Right kidney (tissue), 9 donors: ENCODE data around the gene POP7.
"Not testable (repeated sequence)": the region's sequence is repeated elsewhere in the genome, so short reads cannot be mapped to it uniquely, and the experiment has no call there.

Source experiments
- DNase-seq: peaks from one replicate; pipeline ENCODE4 v3.0.0-alpha.2; 2016
- long read RNA-seq, 8 donors: transcript quantifications; one replicate each; lab custom pipeline, GENCODE V29; 2026

The POP7 gene
- long read RNA-seq, donor 1, transcript POP7-201 (2 exons, 927 nt): major isoform, 30 of 31 reads
- long read RNA-seq, donor 1, partial matches to known transcripts: 0 of 31 reads
- long read RNA-seq, donor 1, other reads (novel, unspliced or antisense): 0 of 31 reads
- long read RNA-seq, donor 2, transcript POP7-201 (2 exons, 927 nt): major isoform, 23 of 29 reads
- long read RNA-seq, donor 2, partial matches to known transcripts: 6 of 29 reads
- long read RNA-seq, donor 2, other reads (novel, unspliced or antisense): 0 of 29 reads
- long read RNA-seq, donor 3, transcript POP7-201 (2 exons, 927 nt): major isoform, 14 of 14 reads
- long read RNA-seq, donor 3, partial matches to known transcripts: 0 of 14 reads
- long read RNA-seq, donor 3, other reads (novel, unspliced or antisense): 0 of 14 reads
- long read RNA-seq, donor 4, transcript POP7-201 (2 exons, 927 nt): major isoform, 20 of 28 reads
- long read RNA-seq, donor 4, partial matches to known transcripts: 8 of 28 reads
- long read RNA-seq, donor 4, other reads (novel, unspliced or antisense): 0 of 28 reads
- long read RNA-seq, donor 5, transcript POP7-201 (2 exons, 927 nt): major isoform, 28 of 35 reads
- long read RNA-seq, donor 5, partial matches to known transcripts: 7 of 35 reads
- long read RNA-seq, donor 5, other reads (novel, unspliced or antisense): 0 of 35 reads
- long read RNA-seq, donor 6, transcript POP7-201 (2 exons, 927 nt): major isoform, 27 of 27 reads
- long read RNA-seq, donor 6, partial matches to known transcripts: 0 of 27 reads
- long read RNA-seq, donor 6, other reads (novel, unspliced or antisense): 0 of 27 reads
- long read RNA-seq, donor 7, transcript POP7-201 (2 exons, 927 nt): major isoform, 35 of 50 reads
- long read RNA-seq, donor 7, partial matches to known transcripts: 15 of 50 reads
- long read RNA-seq, donor 7, other reads (novel, unspliced or antisense): 0 of 50 reads
- long read RNA-seq, donor 8, transcript POP7-201 (2 exons, 927 nt): major isoform, 19 of 30 reads
- long read RNA-seq, donor 8, partial matches to known transcripts: 11 of 30 reads
- long read RNA-seq, donor 8, other reads (novel, unspliced or antisense): 0 of 30 reads

DNA sequence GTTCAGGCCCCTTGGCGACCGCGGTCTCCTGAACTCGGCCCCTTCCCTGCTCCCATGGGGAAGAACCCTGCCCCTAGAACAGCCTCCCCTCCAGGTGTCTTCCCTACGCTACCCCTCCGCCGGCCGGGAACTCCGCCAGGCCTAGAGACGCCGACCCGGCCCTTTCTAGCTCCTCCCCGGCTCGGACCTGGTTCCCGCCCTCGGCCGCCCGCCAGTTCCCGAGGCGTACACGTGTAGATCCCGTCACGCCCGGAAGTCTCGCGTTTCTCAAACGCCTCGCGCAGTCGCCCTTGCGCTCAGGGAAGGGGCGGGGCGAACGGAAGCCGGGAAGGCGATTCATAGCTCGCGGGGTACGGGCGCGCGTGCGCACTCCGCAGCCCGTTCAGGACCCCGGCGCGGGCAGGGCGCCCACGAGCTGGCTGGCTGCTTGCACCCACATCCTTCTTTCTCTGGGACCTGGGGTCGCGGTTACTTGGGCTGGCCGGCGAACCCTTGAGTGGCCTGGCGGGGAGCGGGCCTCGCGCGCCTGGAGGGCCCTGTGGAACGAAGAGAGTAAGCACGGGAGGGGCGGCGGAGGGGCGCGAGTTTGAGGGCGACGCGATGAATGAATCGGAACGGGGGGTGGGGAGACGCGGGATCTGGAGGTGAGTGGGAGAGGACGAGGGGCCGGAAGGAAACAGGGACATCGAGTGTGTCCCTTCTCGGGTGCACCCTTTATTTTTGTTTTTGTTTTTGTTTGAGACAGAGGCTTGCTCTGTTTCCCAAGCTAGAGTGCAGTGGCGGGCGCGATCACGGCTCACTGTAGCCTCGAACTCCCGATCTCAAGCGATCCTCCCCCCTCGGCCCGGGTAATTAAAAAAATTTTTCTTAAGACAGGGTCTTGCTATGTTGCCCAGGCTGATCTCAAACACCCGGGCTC is at the start of gene POP7:
POP7 (plus strand) TSS at position 369 of the 919 bp plus-strand sequence. CDS start 710 bp downstream, outside the sequence.
- DNase-seq: peak; percentile 97

DNA sequence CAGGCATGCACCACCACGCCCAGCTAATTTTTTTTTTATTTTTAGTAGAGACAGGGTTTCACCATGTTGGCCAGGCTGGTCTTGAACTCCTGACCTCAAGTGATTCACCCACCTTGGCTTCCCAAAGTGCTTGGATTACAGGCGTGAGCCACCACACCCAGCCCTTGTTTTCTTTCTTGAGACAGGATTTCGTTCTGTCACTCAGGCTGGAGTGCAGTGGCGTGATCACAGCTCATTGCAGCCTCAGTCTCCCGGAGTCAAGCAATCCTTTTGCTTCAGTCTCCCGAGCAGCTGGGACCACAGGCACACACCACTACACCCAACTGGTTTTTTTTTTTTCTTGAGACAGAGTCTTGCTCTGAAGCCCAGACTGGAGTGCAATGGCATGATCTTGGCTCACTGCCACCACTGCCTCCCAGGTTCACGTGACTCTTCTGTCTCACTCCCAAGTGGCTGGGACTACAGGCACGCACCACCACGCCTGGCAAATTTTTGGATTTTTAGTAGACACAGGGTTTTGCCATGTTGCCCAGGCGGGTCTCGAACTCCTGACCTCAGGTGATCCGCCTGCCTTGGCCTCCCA is 43.6 kb upstream of the POP7 start:
- DNase-seq: not testable (repeated sequence)

DNA sequence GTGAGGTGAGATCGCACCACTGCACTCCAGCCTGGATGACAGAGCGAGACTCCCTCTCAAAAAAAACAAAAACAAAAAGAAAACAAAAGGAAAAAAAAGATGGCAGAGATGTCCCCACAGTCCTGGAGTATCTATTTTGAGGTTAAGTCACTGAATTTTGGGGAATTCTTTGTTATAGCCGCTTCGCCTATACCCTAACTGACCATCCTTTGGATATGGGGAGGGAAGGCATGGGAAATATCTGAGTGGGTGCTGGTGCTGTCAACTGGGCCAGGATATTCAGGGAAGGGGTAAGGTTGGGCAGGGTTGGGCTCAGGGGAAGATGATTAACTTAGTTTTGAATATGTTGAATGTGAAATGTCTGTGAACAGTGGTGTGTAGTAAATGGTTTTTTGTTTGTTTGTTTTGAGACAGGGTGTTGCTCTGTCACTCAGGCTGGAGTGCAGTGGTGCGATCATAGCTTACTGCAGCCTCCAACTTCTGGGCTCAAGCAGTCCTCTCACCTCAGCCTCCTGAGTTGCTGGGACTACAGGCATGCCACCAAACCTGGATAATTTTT is 40.7 kb upstream of the POP7 start:
- no peak for DNase-seq

DNA sequence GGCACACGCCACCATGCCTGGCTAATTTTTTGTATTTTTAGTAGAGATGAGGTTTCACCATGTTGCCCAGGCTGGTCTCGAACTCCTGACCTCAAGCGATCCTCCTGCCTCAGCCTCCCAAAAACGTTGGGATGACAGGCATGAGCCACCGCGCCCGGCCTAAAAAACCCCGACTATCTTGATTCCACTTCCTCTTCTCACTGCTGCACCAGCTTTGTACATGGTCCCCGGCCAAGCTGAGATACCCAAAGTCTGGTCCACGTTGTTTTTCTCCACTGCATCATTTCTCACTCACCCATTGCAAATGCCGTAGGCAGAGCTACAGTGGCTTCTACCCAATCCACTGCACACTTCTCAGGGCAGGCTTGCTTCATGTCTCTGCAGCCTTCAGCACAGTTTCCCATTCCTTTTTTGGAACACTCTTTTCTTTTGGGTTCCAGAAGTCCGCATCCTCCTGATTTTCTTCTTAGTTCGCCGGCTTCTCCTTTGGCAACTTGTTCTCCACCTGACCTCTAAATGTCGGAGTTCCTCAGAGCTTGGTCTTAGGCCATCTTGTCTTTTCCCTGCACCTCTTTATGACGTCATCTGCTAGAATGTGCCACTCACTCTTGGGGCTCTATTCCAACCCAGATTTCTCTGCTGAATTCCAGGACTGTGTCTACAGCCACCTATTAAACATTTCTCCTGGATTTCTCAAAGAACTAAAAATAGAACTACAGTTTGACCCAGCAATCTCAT is 38.4 kb upstream of the POP7 start:
- no peak for DNase-seq

DNA sequence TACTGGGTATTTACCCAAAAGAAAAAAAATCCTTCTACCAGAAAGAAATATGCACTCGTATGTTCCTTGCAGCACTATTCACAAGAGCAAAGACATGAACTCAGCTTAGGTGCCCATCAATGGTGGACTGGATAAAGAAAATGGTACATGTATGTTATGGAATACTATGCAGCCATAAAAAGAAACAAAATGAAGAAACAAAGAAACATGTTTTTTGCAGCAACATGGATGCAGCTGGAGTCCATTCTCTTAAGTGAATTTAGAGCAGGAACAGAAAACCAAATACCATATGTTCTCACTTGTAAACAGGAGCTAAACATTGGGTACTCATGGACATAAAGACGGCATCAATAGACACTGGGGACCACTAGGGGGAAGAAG is 37.9 kb upstream of the POP7 start:
- no peak for DNase-seq

DNA sequence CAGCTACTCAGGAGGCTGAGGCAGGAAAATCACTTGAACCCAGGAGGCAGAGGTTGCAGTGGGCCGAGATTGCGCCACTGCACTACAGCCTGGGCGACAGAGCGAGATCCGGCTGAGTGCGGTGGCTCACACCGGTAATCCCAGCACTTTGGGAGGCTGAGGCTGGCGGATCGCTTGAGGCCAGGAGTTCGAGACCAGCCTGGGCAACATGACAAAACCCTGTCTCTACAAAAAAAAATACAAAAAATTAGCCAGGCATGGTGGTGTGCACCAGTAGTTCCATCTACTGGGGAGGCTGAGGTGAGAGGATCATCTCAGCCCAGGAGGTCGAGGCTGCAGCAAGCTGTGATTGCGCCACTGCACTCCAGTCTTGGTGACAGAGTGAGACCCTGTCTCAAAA is 36.8 kb upstream of the POP7 start:
- DNase-seq: not testable (repeated sequence)

DNA sequence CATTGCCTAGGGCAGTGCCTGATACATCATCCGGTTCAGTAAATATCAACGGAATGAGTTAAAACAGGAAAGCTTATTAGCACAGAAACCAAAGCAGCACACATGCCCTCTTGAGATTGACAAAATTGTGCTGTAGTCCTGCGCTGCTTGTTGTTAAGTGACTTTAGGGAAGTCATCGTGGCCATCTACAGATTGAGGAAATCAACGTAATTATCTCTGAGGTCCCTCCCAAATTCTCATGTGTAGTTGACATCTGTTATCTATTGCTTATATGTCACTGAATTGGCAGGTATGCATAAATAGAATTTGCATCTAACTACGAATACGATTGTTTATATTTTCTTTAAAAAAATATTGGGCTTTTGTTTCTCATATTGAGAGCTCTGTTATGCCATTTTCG is 35.8 kb upstream of the POP7 start:
- DNase-seq: no peak

DNA sequence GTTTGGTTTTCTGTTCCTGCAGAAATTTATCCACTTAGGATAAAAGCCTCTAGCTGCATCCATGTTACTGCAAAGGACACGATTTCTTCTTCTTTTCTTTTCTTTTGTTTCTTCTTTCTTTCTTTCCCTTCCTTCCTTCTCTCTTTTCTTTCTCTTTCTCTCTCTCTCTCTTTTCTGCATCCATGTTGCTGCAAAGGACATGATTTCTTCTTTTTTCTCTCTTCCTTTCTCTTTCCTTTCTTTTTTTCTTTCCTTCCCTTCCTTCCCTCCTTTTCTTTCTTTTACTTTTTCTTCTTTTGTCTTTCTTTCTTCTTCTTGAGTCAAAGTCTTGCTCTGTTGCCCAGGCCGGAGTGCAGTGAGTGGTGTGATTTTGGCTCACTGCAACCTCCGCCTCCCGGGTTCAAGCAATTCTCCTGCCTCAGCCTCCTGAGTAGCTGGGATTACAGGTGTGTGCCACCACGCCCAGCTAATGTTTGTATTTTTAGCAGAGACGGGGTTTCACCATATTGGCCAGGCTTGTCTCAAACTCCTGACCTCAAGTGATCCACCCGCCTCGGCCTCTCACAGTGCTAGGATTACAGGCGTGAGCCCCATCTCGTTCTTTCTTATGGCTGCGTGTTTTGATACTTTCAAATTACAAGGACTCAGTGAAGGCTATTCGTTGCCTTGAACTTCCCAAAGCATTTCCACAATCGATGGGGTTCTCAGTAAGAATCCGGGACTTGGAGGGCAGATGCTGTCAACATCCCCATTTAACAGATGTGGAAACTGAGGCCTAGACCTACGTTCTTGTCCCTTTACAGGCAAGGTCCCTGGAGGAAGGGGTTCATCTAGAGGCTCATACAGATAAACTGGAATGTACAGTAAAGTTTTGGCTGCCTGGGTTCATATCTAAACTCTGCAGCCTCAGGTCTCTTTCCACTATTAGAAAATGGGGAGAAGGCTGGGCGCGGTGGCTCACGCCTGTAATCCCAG is 34.3 kb upstream of the POP7 start:
- no peak for DNase-seq

DNA sequence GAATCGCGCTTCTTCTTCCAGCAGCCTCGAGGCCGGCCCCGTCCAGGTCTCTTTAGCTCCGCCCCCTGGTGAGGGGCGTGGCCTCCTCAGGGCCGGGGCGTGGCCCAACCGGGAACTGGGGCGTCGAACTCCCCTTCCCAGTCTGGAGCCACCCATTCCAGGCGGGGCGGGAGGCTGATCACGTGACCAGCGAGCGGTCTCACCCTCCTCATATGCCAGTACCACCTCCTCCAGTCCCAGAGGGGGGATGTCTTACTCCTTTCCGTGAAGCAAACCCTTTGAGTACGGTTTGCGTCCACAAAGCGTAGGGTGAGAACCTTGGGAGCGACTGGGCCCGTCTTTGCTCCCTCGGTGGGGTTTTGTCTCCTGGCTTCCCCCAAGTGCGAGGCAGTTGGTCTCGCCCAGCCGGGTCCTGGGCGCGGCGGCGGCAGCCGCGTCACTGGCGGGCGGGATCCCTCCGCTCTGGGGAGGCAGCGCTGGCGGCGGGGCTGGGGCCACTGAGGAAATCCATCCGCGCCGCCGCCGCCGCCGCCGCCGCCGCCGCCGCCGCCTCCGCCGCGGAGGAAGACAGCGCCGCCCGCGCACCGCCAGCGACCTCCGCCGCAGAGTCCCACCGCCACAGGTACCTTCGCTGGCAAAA is 32.5 kb upstream of the POP7 start, which contains the start of gene GNB2:
GNB2 (plus strand) TSS at position 439 of the 640 bp plus-strand sequence. CDS start 2,526 bp downstream, outside the sequence.
- peak; percentile 99 for DNase-seq

DNA sequence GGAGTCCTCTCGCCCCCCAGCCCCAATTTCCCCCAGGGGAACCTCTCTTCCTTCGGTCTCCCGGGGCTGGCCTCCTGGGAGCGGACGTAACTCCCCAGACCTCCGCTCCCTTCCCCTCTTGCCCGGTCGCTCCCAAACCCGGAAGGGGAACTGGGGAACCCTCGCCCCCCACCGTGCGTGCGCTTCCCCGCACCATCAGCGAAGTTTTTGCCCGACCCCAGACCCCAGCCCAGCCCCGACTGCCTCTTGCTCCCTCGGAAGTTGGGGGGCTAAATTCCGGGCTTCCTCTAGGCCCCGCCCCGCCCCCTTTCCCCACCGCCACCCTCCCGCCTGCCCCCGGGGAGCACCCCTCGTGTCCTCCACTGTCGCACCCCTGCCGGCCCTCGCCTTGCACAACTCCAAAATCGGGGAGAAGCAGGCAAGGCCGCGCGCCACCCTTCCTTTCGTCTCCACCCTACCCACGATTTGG is 31.9 kb upstream of the POP7 start:
- peak; percentile 85 for DNase-seq

DNA sequence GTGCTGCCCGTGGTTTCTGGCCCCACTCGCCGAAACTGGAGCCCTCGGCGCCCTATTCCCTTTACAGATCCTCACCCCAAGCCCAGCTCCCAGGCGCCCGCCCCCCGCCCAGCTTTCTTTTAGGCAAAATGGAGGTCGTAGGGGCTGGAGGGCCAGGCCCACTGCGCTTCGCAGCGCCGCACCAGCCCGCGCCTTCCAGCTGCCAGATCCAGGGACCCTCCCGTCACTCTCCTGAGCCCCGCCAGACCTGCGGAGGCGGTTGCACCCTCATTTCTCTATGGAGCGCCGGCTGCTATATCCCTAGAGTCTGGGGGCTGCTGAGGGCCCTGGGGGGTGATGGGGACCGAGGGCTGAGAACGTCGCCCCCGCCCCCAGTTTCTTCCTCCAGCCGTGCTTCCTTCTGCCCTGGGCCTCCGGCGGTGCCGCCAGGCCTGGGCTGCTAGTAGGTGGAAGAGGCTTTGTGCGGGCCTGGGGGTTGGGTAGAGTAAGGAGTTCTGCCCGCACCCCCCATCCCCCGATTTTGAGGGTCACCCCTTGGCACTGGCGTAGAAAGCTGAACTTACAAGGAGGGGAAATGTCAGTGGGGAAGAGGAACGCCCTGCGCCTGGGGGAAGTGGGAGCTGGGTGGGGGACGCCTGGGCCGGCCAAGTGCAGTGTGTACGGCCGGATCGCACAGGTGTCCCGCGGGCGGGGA is 31.4 kb upstream of the POP7 start:
- peak; percentile 72 for DNase-seq

DNA sequence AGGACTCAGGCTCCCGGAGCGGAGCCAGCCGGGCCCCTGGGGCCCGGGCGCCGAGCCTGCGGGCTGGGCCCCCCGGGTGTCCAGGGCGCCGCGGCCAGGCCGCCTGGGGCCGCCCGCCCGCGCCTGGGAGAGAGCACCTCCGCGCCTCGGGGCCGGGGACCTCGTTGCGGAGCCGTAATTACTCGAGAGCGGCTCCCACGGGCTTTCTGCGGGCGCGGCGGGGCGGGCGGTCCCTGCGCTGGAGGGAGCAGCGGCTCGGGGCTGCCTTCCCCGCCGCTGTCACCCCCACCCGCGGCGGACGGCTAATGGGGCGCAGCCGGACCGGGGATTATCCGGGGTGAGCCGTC is 30.8 kb upstream of the POP7 start:
- no peak for DNase-seq

DNA sequence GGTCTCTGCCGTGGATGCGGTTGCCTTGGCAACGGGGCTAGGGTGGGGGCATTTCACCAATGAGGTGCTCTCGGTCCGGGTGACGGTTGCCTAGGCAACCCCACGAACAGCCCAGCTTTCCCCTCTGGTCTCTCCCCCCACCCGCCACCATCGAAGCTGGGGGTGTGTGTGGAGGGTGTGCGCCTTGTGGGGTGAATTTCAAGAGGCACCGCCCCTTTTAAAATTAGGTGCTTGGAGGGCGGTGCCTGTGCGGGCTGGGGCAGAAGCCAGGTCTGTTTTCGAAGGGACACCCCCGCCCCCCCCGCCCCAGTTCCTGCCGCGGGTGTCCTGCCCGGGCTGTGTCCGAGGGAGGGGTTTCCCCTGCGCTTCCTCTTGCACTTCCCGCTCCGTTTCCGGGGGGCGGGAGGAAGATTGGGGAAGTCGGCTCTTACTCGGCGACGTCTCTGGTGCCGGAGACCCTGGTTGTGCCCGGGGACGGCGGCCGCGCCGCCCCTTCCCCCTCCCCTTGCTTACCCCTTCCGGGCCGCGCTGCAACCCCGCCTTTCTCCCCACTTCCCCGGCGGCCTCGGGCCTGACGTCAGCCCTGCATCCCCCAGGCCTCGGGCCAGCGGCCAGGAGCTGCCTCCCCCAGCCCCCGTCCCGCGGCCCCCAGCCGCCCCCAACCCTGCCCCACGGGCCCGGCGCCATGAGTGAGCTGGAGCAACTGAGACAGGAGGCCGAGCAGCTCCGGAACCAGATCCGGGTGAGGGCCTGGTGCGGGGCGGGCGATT is 30.2 kb upstream of the POP7 start:
- peak; percentile 68 for DNase-seq

DNA sequence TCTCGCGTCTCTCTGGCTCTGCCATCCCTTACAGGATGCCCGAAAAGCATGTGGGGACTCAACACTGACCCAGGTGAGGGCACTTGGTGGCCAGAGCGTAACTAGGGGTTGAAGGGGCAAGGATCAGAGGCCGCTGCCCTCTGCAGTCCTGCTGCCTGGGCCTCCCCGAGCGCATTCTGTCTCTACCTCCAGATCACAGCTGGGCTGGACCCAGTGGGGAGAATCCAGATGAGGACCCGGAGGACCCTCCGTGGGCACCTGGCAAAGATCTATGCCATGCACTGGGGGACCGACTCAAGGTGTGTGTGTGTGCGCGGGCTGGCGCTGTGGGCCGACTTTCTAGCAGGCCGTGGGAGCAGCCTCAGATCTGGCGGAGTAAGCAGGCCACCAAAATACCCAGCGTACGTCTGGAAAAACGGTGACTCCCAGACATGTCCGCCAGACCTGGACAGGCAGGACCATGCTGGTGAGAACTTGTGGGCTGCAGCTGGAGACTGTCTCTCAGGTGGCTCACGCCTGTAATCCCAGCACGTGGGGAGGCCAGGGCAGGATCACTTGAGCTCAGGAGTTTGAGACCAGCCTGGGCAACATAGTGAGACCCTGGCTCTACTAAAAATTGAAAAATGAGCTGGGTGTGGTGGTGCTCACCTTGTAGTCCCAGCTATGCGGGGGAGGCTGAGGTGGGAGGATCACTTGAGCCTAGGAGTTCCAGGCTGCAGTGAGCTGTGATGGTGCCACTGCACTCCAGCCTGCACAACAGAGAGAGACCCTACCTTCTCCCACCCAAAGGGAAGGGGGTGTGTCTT is 29.2 kb upstream of the POP7 start:
- DNase-seq: no peak

DNA sequence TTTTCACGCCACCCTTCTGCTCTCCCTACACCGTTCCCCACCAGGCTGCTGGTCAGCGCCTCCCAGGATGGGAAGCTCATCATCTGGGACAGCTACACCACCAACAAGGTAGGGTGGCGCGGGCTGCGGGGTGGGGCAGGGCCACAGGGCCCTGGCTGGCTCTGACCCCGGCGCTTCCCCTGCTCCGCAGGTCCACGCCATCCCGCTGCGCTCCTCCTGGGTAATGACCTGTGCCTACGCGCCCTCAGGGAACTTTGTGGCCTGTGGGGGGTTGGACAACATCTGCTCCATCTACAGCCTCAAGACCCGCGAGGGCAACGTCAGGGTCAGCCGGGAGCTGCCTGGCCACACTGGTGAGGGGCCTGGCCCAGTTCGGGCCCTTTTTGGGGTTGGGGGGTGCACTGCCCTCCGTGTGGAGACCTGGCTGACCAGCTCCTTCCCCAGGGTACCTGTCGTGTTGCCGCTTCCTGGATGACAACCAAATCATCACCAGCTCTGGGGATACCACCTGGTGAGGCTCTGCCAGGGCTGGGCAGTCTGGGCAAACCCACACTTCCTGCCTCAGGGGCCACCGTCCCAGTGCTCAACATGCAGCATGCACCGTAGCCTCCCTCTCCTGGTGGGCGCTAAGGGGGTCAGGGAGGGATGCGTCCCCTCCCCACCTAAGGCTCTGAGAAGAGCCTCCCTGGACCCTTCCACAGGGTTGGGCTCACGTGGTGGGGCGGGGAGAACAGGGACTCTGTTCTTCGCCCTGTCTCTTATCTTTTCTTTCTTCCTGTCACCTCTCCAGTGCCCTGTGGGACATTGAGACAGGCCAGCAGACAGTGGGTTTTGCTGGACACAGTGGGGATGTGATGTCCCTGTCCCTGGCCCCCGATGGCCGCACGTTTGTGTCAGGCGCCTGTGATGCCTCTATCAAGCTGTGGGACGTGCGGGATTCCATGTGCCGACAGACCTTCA is 28.3 kb upstream of the POP7 start:
- DNase-seq: no peak
